OCI-LY7 (cell line): ENCODE results near the gene KIAA1671.

Experiments used
- CTCF ChIP-seq: fragments of 200-600 bp; sonication (generic); conservative IDR thresholded peaks from 2 replicates; pipeline ENCODE4 v1.5.1; 2014; ENCODE audit warnings: mild to moderate bottlenecking, antibody characterized with exemption, low read length, moderate library complexity, mixed read lengths
- EZH2phosphoT487 ChIP-seq: fragments of 200-600 bp; sonication (generic); IDR thresholded peaks from 2 replicates; pipeline ENCODE4 v1.6.1; 2018; ENCODE audit warnings: low read depth, borderline replicate concordance, mild to moderate bottlenecking, mixed run types, antibody characterized with exemption, low read length, moderate library complexity, mixed read lengths

- no peak for TF ChIP-seq CTCF
- no peak for TF ChIP-seq EZH2phosphoT487
These were observed 119.2 kb downstream of the KIAA1671 start for GRCh38 chr22:25071720-25072119.
